K562 (cell line): ENCODE data around the gene CNPY4. TPM values are rescaled to one million over a fixed set of nuclear protein-coding genes. Genes with fewer than 3 reads are reported as not detected.

Experiments used
- ATAC-seq: fragments of 200-7000 bp; cut with Tn5 transposase; 3 replicates; pipeline ENCODE4 v1.9.1; 2020; ENCODE audit warnings: moderate library complexity
- BruUV-seq: library from RNA; stranded (reverse); fragments of 400-500 nt; replicated peaks from 2 replicates; lab custom pipeline; 2021; lab: Mats Ljungman, UMichigan
- CTCF ChIA-PET: fragments of 300-600 bp; formaldehyde crosslinking; extraction: SDS; loops from one replicate; lab custom pipeline; 2021; ENCODE audit warnings: low intra/inter-chr PET ratio; lab: Yijun Ruan, JAX
- POLR2A ChIA-PET: fragments of 300-600, 350-650 bp; sonication (Branson Sonifier 250); formaldehyde crosslinking; extraction: SDS; loops from one replicate; lab custom pipeline; 2021; ENCODE audit warnings: antibody characterized with exemption, inconsistent platforms; lab: Yijun Ruan, JAX
- DNase-seq, 4 experiments: peaks; one replicate each; pipeline versions ENCODE4 v3.0.0 to v3.0.0-alpha.2; 2011 to 2018; ENCODE audit warnings: low spot score in 3 of 4, mixed read lengths in 3 of 4; ENCODE audit errors: extremely low read depth in 1 of 4
- FAIRE-seq: peaks from 2 replicates; lab custom pipeline; 2011; peaks lifted over from hg19 to GRCh38; lab: Jason Lieb, UNC
- H2AFZ ChIP-seq: 2 replicates; pipeline ENCODE4 v1.6.0; 2011; ENCODE audit warnings: low read depth, low read length, control low read depth, inconsistent platforms
- H3K27ac ChIP-seq: fragments of 200-600 bp; 3 replicates; pipeline ENCODE4 v1.8.0; 2011; ENCODE audit warnings: low read depth, mild to moderate bottlenecking, control low read depth, inconsistent platforms, low read length, moderate library complexity, mixed read lengths; ENCODE audit errors: extremely low read depth
- H3K27me3 ChIP-seq, 2 experiments: fragments of 300-600 bp in 1 of 2; 2 replicates in 1 of 2; 3 replicates in 1 of 2; pipeline versions ENCODE4 v1.6.0 to v1.8.0; 2011; ENCODE audit warnings: inconsistent platforms in 2 of 2, low read length in 2 of 2, mild to moderate bottlenecking in 1 of 2, mixed read lengths in 1 of 2, moderate library complexity in 1 of 2; ENCODE audit not compliant: control insufficient read depth in 2 of 2, insufficient read depth in 2 of 2
- H3K36me3 ChIP-seq: fragments of 300-600 bp; 3 replicates; pipeline ENCODE4 v1.8.0; 2011; ENCODE audit warnings: mild to moderate bottlenecking, low read length, inconsistent platforms; ENCODE audit not compliant: control insufficient read depth, insufficient read depth
- H3K4me1 ChIP-seq, 2 experiments: fragments of 200-600 bp in 1 of 2; replicated peaks in 1 of 2; 2 replicates in 1 of 2; 3 replicates in 1 of 2; pipeline versions ENCODE4 v1.5.1 to v1.8.0; 2011; ENCODE audit warnings: inconsistent platforms in 2 of 2, low read length in 2 of 2, mild to moderate bottlenecking in 1 of 2, mixed read lengths in 1 of 2, moderate library complexity in 1 of 2; ENCODE audit not compliant: control insufficient read depth in 2 of 2, insufficient read depth in 2 of 2
- H3K4me2 ChIP-seq: 2 replicates; pipeline ENCODE4 v1.6.1; 2011; ENCODE audit warnings: low read length, control low read depth, inconsistent platforms, mixed read lengths; ENCODE audit not compliant: insufficient read depth
- H3K4me3 ChIP-seq: fragments of 200-600 bp; sonication (generic), shearing (Covaris generic); 2 replicates; pipeline ENCODE4 v1.5.1; 2016; ENCODE audit warnings: control low read depth, inconsistent platforms
- H3K79me2 ChIP-seq: fragments of 200-600 bp; 3 replicates; pipeline ENCODE4 v1.8.0; 2011; ENCODE audit warnings: low read length, inconsistent platforms; ENCODE audit not compliant: control insufficient read depth, insufficient read depth
- H3K9ac ChIP-seq, 2 experiments: 2 replicates each; pipeline versions ENCODE4 v1.6.0 to v1.6.1; 2011; ENCODE audit warnings: low read depth in 2 of 2, low read length in 2 of 2, control low read depth in 1 of 2, inconsistent platforms in 1 of 2, mild to moderate bottlenecking in 1 of 2, mixed read lengths in 1 of 2; ENCODE audit not compliant: insufficient read depth in 1 of 2
- H3K9me1 ChIP-seq: one replicate; pipeline ENCODE4 v1.6.0; 2011; ENCODE audit warnings: inconsistent platforms, mild to moderate bottlenecking, low read length, moderate library complexity; ENCODE audit not compliant: control insufficient read depth, insufficient read depth
- H3K9me3 ChIP-seq: replicated peaks from 2 replicates; pipeline ENCODE4 v1.5.1; 2011; ENCODE audit warnings: low read depth, low read length, inconsistent platforms; ENCODE audit not compliant: control insufficient read depth, insufficient read depth
- H4K20me1 ChIP-seq: replicated peaks from 2 replicates; pipeline ENCODE4 v1.6.1; 2011; ENCODE audit warnings: low read length, inconsistent platforms, mixed read lengths; ENCODE audit not compliant: control insufficient read depth, insufficient read depth
- ASH1L ChIP-seq: fragments of 450-650 bp; IDR thresholded peaks from 2 replicates; pipeline ENCODE4 v1.6.1; 2018; ENCODE audit warnings: borderline replicate concordance, mild to moderate bottlenecking, low read depth; ENCODE audit not compliant: partially characterized antibody
- CBX5 ChIP-seq: IDR thresholded peaks from 2 replicates; pipeline ENCODE4 v1.6.1; 2014; ENCODE audit warnings: low read depth, borderline replicate concordance
- CHD1 ChIP-seq: fragments of 200-600 bp; sonication (generic); IDR thresholded peaks from one replicate; pipeline ENCODE4 v1.6.1; 2012; ENCODE audit warnings: mild to moderate bottlenecking, moderate library complexity, low read length, inconsistent platforms
- DIDO1 ChIP-seq: fragments of 450-650 bp; IDR thresholded peaks from 2 replicates; pipeline ENCODE4 v1.6.1; 2016; ENCODE audit warnings: low read depth, missing biosample characterization, missing genetic modification characterization
- E4F1 ChIP-seq: fragments of 250-450 bp; sonication (Bioruptor Pico); IDR thresholded peaks from 2 replicates; pipeline ENCODE4 v1.5.0; 2021; ENCODE audit warnings: mild to moderate bottlenecking, borderline replicate concordance
- ETV5 ChIP-seq: sonication (generic); formaldehyde crosslinking; IDR thresholded peaks from 2 replicates; pipeline ENCODE4 v1.4.0; 2020; ENCODE audit warnings: low read depth, mild to moderate bottlenecking, missing genetic modification reagents
- HES1 ChIP-seq: fragments of 450-650 bp; IDR thresholded peaks from 2 replicates; pipeline ENCODE4 v1.6.1; 2016; ENCODE audit warnings: low read depth, mild to moderate bottlenecking, moderate library complexity
- MTA3 ChIP-seq: fragments of 450-650 bp; formaldehyde crosslinking; IDR thresholded peaks from 2 replicates; pipeline ENCODE4 v1.6.1; 2017; ENCODE audit warnings: mild to moderate bottlenecking, borderline replicate concordance
- NR2C1 ChIP-seq, 2 experiments: fragments of 450-650 bp; IDR thresholded peaks; 2 replicates each; pipeline ENCODE4 v1.6.1; 2017; ENCODE audit warnings: mild to moderate bottlenecking in 2 of 2, antibody characterized with exemption in 1 of 2, inconsistent platforms in 1 of 2, missing compliant biosample characterization in 1 of 2, missing genetic modification characterization in 1 of 2
- PCBP2 ChIP-seq: fragments of 200-400 bp; formaldehyde crosslinking; IDR thresholded peaks from 2 replicates; pipeline ENCODE4 v1.6.1; 2018; ENCODE audit warnings: low read length, low read depth, mild to moderate bottlenecking, moderate library complexity; ENCODE audit not compliant: poor library complexity, severe bottlenecking
- U2AF2 ChIP-seq: fragments of 200-400 bp; formaldehyde crosslinking; optimal IDR thresholded peaks from 2 replicates; pipeline ENCODE3; 2017; ENCODE audit warnings: low read depth, mild to moderate bottlenecking, low read length
- ZBTB26 ChIP-seq: fragments of 450-650 bp; formaldehyde crosslinking; IDR thresholded peaks from 2 replicates; pipeline ENCODE4 v1.4.0; 2022; ENCODE audit warnings: missing genetic modification characterization
- ZHX1 ChIP-seq: fragments of 150-350 bp; conservative IDR thresholded peaks from 2 replicates; pipeline ENCODE4 v1.6.1; 2014; ENCODE audit warnings: low read length
- ZNF316 ChIP-seq: fragments of 450-650 bp; IDR thresholded peaks from 2 replicates; pipeline ENCODE4 v1.6.1; 2016
- WGBS: fragments of 100-300 bp; shearing (Covaris generic); methylation state at CpG from one replicate; pipeline ENCODE4 v1.1.6; 2016; ENCODE audit warnings: low coverage, mixed read lengths; ENCODE audit not compliant: insufficient coverage; ENCODE audit errors: missing lambda C conversion rate; 5-methylcytosine and 5-hydroxymethylcytosine counted together
- in situ Hi-C: fragments of 300-500 bp; cut with MboI; formaldehyde crosslinking; loops from 4 replicates; pipeline ENCODE4 v1.15.0; 2018; ENCODE audit warnings: inconsistent platforms, mixed read lengths
- intact Hi-C: fragments of 100-400 bp; cut with micrococcal nuclease; formaldehyde crosslinking; loops from 2 replicates; pipeline ENCODE4 v1.14.2; 2022
- polyA plus RNA-seq, 8 experiments: library from polyadenylated mRNA; depleted of rRNA in 4 of 8; stranded (reverse) in 5 of 8; unstranded in 3 of 8; fragments of >200 nt; fragmentation: Nextera tagmentation in 2 of 8; fragmentation: Illumina TruSeq in 1 of 8; extraction: Ambion mirVana in 2 of 8; extraction: Trizol in 1 of 8; gene quantifications; 2 replicates each; pipeline versions ENCODE4 v1.2.1 to v1.2.3, GENCODE V29; 2011 to 2014; ENCODE audit warnings: inconsistent platforms in 1 of 8, missing spikeins in 1 of 8
- total RNA-seq, 7 experiments: library from RNA; depleted of rRNA in 6 of 7; stranded (reverse); fragments of >200 nt in 6 of 7; fragmentation: Illumina TruSeq in 2 of 7; extraction: Trizol in 2 of 7; gene quantifications; 2 replicates each; pipeline versions ENCODE4 v1.2.1 to v1.2.3, GENCODE V29; 2011 to 2021; ENCODE audit warnings: low replicate concordance in 1 of 7

Gene CNPY4
- total and polyA plus RNA-seq, 9 of the 15 experiments (the other 6 are each of a cell fraction or from before 2014, with no cell fraction given) = 1.9 to 11.2 (median 7.0) TPM

- H2AFZ ChIP-seq = no peak overlapping the region
- no peak for TF ChIP-seq ZBTB26 (CRISPR knock-in tag)
- no peak for TF ChIP-seq DIDO1 (tag)
- no peak for TF ChIP-seq NR2C1 (IDR thresholded peaks at IDR 0.05)
- no peak for TF ChIP-seq NR2C1 (tag; IDR thresholded peaks at IDR 0.05)
- TF ChIP-seq U2AF2 = no peak
- TF ChIP-seq HES1 = no peak
- TF ChIP-seq ETV5 (CRISPR knock-in tag) = no peak
- no peak for TF ChIP-seq E4F1 (CRISPR knock-in tag)
- no peak for TF ChIP-seq CBX5
- TF ChIP-seq ASH1L = no peak
- TF ChIP-seq PCBP2 = no peak
- TF ChIP-seq CHD1 = no peak
- TF ChIP-seq ZNF316 = no peak
- TF ChIP-seq MTA3 = no peak
- no peak for TF ChIP-seq ZHX1
Observed at GRCh38 chr7:100171840-100172239, 52.4 kb downstream of the CNPY4 start.

More at GRCh38 chr7:100171840-100172239, 52.4 kb downstream of the CNPY4 start:
- 0 out of 2 replicates have a peak, but pooled peaks cover 4% of the 10 kb centered on the region for H4K20me1 ChIP-seq
- no peak overlapping the region for H3K4me2 ChIP-seq
- no TSS peak for BruUV-seq
- in situ Hi-C loops = no loop called here
- H3K4me3 ChIP-seq = no peak overlapping the region
- H3K9me1 ChIP-seq = no peaks in the 10 kb centered on the region
- intact Hi-C loops = no loop called here
- ATAC-seq (no peak), FAIRE-seq (no peak), DNase-seq (peak in 1 of 4 experiments; percentile 17)
- H3K36me3 ChIP-seq = no peaks in the 10 kb centered on the region
- ChIA-PET CTCF (no interaction called here), POLR2A (no interaction called here)
- 70% methylated on average over 12 of the region's 22 CpGs for WGBS
- no peak overlapping the region for H3K9ac ChIP-seq
- H3K4me1 ChIP-seq = peaks cover 38 to 63% of the 10 kb centered on the region in 2 experiments
- no peaks in the 10 kb centered on the region for H3K79me2 ChIP-seq
- H3K27me3 ChIP-seq = no peaks in the 10 kb centered on the region
- no peak overlapping the region for H3K27ac ChIP-seq
- H3K9me3 ChIP-seq = no peaks in the 10 kb centered on the region
